NCI-H1417 (cell line): ENCODE results near the gene SCO2.
"Not testable (repeated sequence)": the region's sequence is repeated elsewhere in the genome, so short reads cannot be mapped to it uniquely, and the experiment has no call there.

Source experiments
- DNase-seq, 3 experiments: peaks; one replicate each; lab custom pipeline; 2025; lab: John Stamatoyannopoulos, UW

Gene SCO2

GRCh38 chr22:50520826-50521453, 4.5 kb downstream of the SCO2 start:
- DNase-seq, result no peak

GRCh38 chr22:50520184-50520583, 5.2 kb downstream of the SCO2 start:
- not testable (repeated sequence) for DNase-seq

- no peak for DNase-seq
Measured at GRCh38 chr22:50519151-50519550, 6.2 kb downstream of the SCO2 start.

- DNase-seq, result no peak
Measured at GRCh38 chr22:50518606-50519005, 6.8 kb downstream of the SCO2 start.

GRCh38 chr22:50517495-50518260, 7.7 kb downstream of the SCO2 start:
- no peak for DNase-seq

GRCh38 chr22:50516891-50517290, 8.5 kb downstream of the SCO2 start:
- DNase-seq, result no peak

- DNase-seq, result no peak
Measured at GRCh38 chr22:50516068-50516467, 9.3 kb downstream of the SCO2 start.

- DNase-seq, result no peak
Measured at GRCh38 chr22:50513175-50513574, 12.2 kb downstream of the SCO2 start.

- peak in 1 of 3 experiments; percentile 22 for DNase-seq
Measured at GRCh38 chr22:50508897-50509296, 16.5 kb downstream of the SCO2 start.

GRCh38 chr22:50507991-50508884, 17.2 kb downstream of the SCO2 start, which contains the start of gene NCAPH2:
TSS of gene NCAPH2 (plus strand) at chr22:50508224. CDS start at chr22:50508338, 114 bp downstream.
- peak; percentile 82 to 97 (median 95) for DNase-seq

- DNase-seq, result peak in 1 of 3 experiments; percentile 87
Measured at GRCh38 chr22:50507421-50507990, 17.9 kb downstream of the SCO2 start, which contains the start of gene LMF2. TSS of gene LMF2 (minus strand) at chr22:50507702. CDS start at chr22:50507675, 27 bp downstream.

GRCh38 chr22:50506611-50507420, 18.6 kb downstream of the SCO2 start:
- DNase-seq, result peak in 1 of 3 experiments; percentile 87

- DNase-seq, result peak in 2 of 3 experiments; percentile 76 to 93
Measured at GRCh38 chr22:50505776-50506610, 19.4 kb downstream of the SCO2 start.

GRCh38 chr22:50505276-50505775, 20.1 kb downstream of the SCO2 start:
- DNase-seq, result no peak

- no peak for DNase-seq
Measured at GRCh38 chr22:50504369-50505211, 20.8 kb downstream of the SCO2 start.

- DNase-seq, result no peak
Measured at GRCh38 chr22:50503475-50504145, 21.8 kb downstream of the SCO2 start.

- DNase-seq, result no peak
Measured at GRCh38 chr22:50502628-50503474, 22.5 kb downstream of the SCO2 start.
